ENCODE data around the gene DNER. TPM values are rescaled to one million over a fixed set of nuclear protein-coding genes. Genes with fewer than 3 reads are reported as not detected.

The DNER gene
- polyA plus RNA-seq, 1 of the 3 experiments (the other 2 are of a cell fraction): 1.4 TPM

- 30% methylated on average over 4 of the region's 4 CpGs for WGBS (ENCODE audit: low lambda C conversion rate)
- H3K36me3 ChIP-seq (replicated peaks in 1 of 2; ENCODE audit: control insufficient read depth in 1 of 2, insufficient read depth in 2 of 2, low read length in 1 of 2): no peaks in the 10 kb centered on the region
- H2AFZ ChIP-seq (ENCODE audit: low read depth): no peak overlapping the region
- H4K20me1 ChIP-seq (ENCODE audit: insufficient read depth): no peaks in the 10 kb centered on the region
- H3K9ac ChIP-seq: no peak overlapping the region
- POLR2A ChIA-PET: no interaction called here
- CTCF ChIA-PET: no interaction called here
- no peaks in the 10 kb centered on the region for H3K79me2 ChIP-seq (ENCODE audit: insufficient read depth)
- no peak overlapping the region for H3K4me2 ChIP-seq
- H3K9me3 ChIP-seq: no peaks in the 10 kb centered on the region
- no peak overlapping the region for H3K4me3 ChIP-seq (ENCODE audit: low read depth in 2 of 2, low read length in 1 of 2)
- H3K27ac ChIP-seq (ENCODE audit: low read depth in 2 of 2, low read length in 1 of 2): no peak overlapping the region
- no peaks in the 10 kb centered on the region for H3F3A ChIP-seq (replicated peaks; ENCODE audit: insufficient read depth)
- no peaks in the 10 kb centered on the region for H3K27me3 ChIP-seq (ENCODE audit: insufficient read depth)
- no peak for DNase-seq
- no peaks in the 10 kb centered on the region for H3K9me2 ChIP-seq
- TF ChIP-seq POLR2AphosphoS5 (IDR thresholded peaks at IDR 0.05; ENCODE audit: low read depth, low read length): no peak
- no peak for TF ChIP-seq YY1 (IDR thresholded peaks at IDR 0.05; ENCODE audit: low read depth)
- TF ChIP-seq CHD2 (IDR thresholded peaks at IDR 0.05; ENCODE audit: low read length, partially characterized antibody): no peak
- TF ChIP-seq RCOR1 (IDR thresholded peaks at IDR 0.05; ENCODE audit: low read length): no peak
- H3K4me1 ChIP-seq (ENCODE audit: control insufficient read depth in 1 of 2, insufficient read depth in 2 of 2, low read depth in 1 of 2, low read length in 1 of 2): no peaks in the 10 kb centered on the region
These were observed 367.4 kb downstream of the DNER start for GRCh38 chr2:229346816-229347540.

- Histone ChIP-seq H3F3A (replicated peaks; ENCODE audit: insufficient read depth) (no peaks in the 10 kb centered on the region), H2AFZ (ENCODE audit: low read depth) (no peak overlapping the region), H3K9me3 (no peaks in the 10 kb centered on the region), H3K9ac (no peak overlapping the region), H3K4me2 (no peak overlapping the region), H3K9me2 (no peaks in the 10 kb centered on the region), H3K36me3 (replicated peaks in 1 of 2; ENCODE audit: control insufficient read depth in 1 of 2, insufficient read depth in 2 of 2, low read length in 1 of 2) (no peaks in the 10 kb centered on the region), H4K20me1 (ENCODE audit: insufficient read depth) (no peaks in the 10 kb centered on the region), H3K4me3 (ENCODE audit: low read depth in 2 of 2, low read length in 1 of 2) (no peak overlapping the region), H3K27ac (ENCODE audit: low read depth in 2 of 2, low read length in 1 of 2) (no peak overlapping the region), H3K27me3 (ENCODE audit: insufficient read depth) (no peaks in the 10 kb centered on the region), H3K4me1 (ENCODE audit: control insufficient read depth in 1 of 2, insufficient read depth in 2 of 2, low read depth in 1 of 2, low read length in 1 of 2) (peaks cover 0 to 7% of the 10 kb centered on the region in 2 experiments; a peak in 1 of 4 replicates), H3K79me2 (ENCODE audit: insufficient read depth) (no peaks in the 10 kb centered on the region)
- 39% methylated on average over 4 of the region's 4 CpGs for WGBS (ENCODE audit: low lambda C conversion rate)
- ChIA-PET POLR2A (no interaction called here), CTCF (interaction anchor here (1.3 kb wide), 1 partner anchor 371 kb away, joined by 4 read pairs; no protein-coding TSS in a partner anchor)
- DNase-seq: no peak
- TF ChIP-seq YY1 (IDR thresholded peaks at IDR 0.05; ENCODE audit: low read depth): no peak
- no peak for TF ChIP-seq EP300 (IDR thresholded peaks at IDR 0.05; ENCODE audit: borderline replicate concordance in 1 of 2, low read depth in 1 of 2, low read length in 1 of 2)
- TF ChIP-seq FOSL2 (IDR thresholded peaks at IDR 0.05; ENCODE audit: borderline replicate concordance, low read depth): no peak
- TF ChIP-seq FOXM1 (IDR thresholded peaks at IDR 0.05; ENCODE audit: low read depth): no peak
- no peak for TF ChIP-seq MXI1 (IDR thresholded peaks at IDR 0.05; ENCODE audit: low read depth, low read length)
These were observed 369.4 kb downstream of the DNER start for GRCh38 chr2:229344955-229345354.

DNA sequence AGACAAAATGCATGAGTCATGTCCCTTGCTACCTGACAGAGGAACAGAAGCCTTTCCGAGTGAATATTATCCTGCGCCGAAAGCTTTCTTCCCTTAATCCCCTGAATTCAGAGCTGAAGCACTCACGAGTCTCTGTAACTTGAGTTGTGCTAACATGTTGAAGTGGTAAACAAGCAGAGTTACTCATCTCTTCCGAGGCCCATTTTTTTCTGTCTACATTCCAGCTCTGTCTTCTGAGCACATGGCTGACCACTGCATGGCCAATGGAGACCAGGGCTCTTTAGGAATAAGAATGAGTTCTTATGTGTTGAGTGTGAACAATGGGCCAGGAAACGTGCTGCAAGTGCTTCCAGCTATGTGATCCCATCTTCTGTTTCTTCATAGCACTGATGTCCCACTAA, 370.2 kb downstream of the DNER start:
- no peaks in the 10 kb centered on the region for H3K27me3 ChIP-seq (ENCODE audit: insufficient read depth)
- TF ChIP-seq, protein P1, sequence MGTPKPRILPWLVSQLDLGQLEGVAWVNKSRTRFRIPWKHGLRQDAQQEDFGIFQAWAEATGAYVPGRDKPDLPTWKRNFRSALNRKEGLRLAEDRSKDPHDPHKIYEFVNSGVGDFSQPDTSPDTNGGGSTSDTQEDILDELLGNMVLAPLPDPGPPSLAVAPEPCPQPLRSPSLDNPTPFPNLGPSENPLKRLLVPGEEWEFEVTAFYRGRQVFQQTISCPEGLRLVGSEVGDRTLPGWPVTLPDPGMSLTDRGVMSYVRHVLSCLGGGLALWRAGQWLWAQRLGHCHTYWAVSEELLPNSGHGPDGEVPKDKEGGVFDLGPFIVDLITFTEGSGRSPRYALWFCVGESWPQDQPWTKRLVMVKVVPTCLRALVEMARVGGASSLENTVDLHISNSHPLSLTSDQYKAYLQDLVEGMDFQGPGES (IDR thresholded peaks at IDR 0.05; ENCODE audit: low read depth, low read length): no peak
- TF ChIP-seq, protein P2, sequence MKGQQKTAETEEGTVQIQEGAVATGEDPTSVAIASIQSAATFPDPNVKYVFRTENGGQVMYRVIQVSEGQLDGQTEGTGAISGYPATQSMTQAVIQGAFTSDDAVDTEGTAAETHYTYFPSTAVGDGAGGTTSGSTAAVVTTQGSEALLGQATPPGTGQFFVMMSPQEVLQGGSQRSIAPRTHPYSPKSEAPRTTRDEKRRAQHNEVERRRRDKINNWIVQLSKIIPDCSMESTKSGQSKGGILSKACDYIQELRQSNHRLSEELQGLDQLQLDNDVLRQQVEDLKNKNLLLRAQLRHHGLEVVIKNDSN (IDR thresholded peaks at IDR 0.05; ENCODE audit: borderline replicate concordance, low read depth): no peak
- no peak for TF ChIP-seq MAX (IDR thresholded peaks at IDR 0.05; ENCODE audit: low read depth)
- no peak for TF ChIP-seq EZH2phosphoT487 (IDR thresholded peaks at IDR 0.05; ENCODE audit: borderline replicate concordance, low read depth)
- TF ChIP-seq YY1 (IDR thresholded peaks at IDR 0.05; ENCODE audit: low read depth): no peak
- TF ChIP-seq POLR2AphosphoS5 (IDR thresholded peaks at IDR 0.05; ENCODE audit: low read depth, low read length): no peak
- TF ChIP-seq REST (IDR thresholded peaks at IDR 0.05; ENCODE audit: low read depth, low read length): no peak

More for the DNA sequence above, 370.2 kb downstream of the DNER start:
- Histone ChIP-seq H3K4me3 (ENCODE audit: low read depth in 2 of 2, low read length in 1 of 2) (no peak overlapping the region), H3F3A (replicated peaks; ENCODE audit: insufficient read depth) (no peaks in the 10 kb centered on the region), H3K36me3 (replicated peaks in 1 of 2; ENCODE audit: control insufficient read depth in 1 of 2, insufficient read depth in 2 of 2, low read length in 1 of 2) (no peaks in the 10 kb centered on the region), H3K4me1 (ENCODE audit: control insufficient read depth in 1 of 2, insufficient read depth in 2 of 2, low read depth in 1 of 2, low read length in 1 of 2) (peaks cover 0 to 8% of the 10 kb centered on the region in 2 experiments; a peak in 1 of 4 replicates), H3K9ac (no peak overlapping the region), H4K20me1 (ENCODE audit: insufficient read depth) (no peaks in the 10 kb centered on the region), H3K9me2 (no peaks in the 10 kb centered on the region), H3K9me3 (no peaks in the 10 kb centered on the region), H3K27ac (ENCODE audit: low read depth in 2 of 2, low read length in 1 of 2) (no peak overlapping the region), H3K79me2 (ENCODE audit: insufficient read depth) (no peaks in the 10 kb centered on the region), H2AFZ (ENCODE audit: low read depth) (no peak overlapping the region), H3K4me2 (no peak overlapping the region)
- CTCF ChIA-PET: interaction anchor here (0.9 to 1.3 kb wide), 2 partner anchors 243 to 371 kb away, joined by 4 to 5 read pairs; no protein-coding TSS in a partner anchor
- no peak for DNase-seq
- POLR2A ChIA-PET: no interaction called here
- WGBS (ENCODE audit: low lambda C conversion rate): 55% methylated on average over 6 of the region's 6 CpGs
